ENCODE data around the gene NBAS. TPM values are rescaled to one million over a fixed set of nuclear protein-coding genes. Genes with fewer than 3 reads are reported as not detected.

Gene NBAS
- total and polyA plus RNA-seq, 2 of the 4 experiments (the other 2 are of a cell fraction), result 22.3 to 105 TPM

DNA sequence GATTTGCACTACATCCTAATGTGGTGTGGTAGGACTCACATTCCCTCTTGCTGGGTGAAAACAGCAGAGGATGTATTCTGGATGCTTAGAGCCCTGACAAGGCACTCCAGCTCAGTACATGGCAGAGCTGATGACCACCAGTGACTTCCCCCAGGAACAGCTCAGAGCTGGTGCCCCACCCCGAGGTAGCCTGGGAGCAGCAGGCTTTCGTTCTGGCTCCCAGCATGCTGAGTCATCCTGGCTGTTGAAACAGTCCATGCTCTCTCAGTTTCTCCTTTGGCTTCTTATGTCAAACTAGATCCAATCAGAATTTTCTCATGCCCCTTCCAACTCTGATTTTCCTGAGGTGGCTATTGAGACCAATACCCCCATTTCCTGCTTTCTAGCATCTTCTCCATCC lies 438.2 kb downstream of the NBAS start:
- CTCF ChIA-PET, result no interaction called here
- dilution Hi-C loops (cut with HindIII; ENCODE audit: low sequenced_read_pairs, unreplicated experiment), result no loop called here

More for the DNA sequence above, 438.2 kb downstream of the NBAS start:
- H3K9me3 ChIP-seq (ENCODE audit: control insufficient read depth, insufficient read depth, low read length), result no peaks in the 10 kb centered on the region
- H3K36me3 ChIP-seq (ENCODE audit: control insufficient read depth, insufficient read depth, low read length), result no peaks in the 10 kb centered on the region
- no peak overlapping the region for H4K91ac ChIP-seq (ENCODE audit: insufficient read depth, low read depth, low read length)
- no peak overlapping the region for H2AK5ac ChIP-seq (ENCODE audit: low read depth, low read length)
- in situ Hi-C loops (cut with MboI; ENCODE audit: low sequenced_read_pairs) (no loop called here), intact Hi-C loops (cut with micrococcal nuclease) (no loop called here)
- no peak overlapping the region for H4K5ac ChIP-seq (ENCODE audit: low read depth, low read length)
- no peak overlapping the region for H3K18ac ChIP-seq (ENCODE audit: low read depth, low read length)
- H4K20me1 ChIP-seq (ENCODE audit: insufficient read depth, low read length), result no peaks in the 10 kb centered on the region
- H3K27ac ChIP-seq (ENCODE audit: insufficient read depth, low read length), result no peak overlapping the region
- no peak overlapping the region for H3K4me3 ChIP-seq (ENCODE audit: insufficient read depth, low read depth, low read length)
- DNase-seq (peak; percentile 29), ATAC-seq (ENCODE audit: low read depth) (peak; percentile 73)
- no peak overlapping the region for H2AK9ac ChIP-seq (replicated peaks; ENCODE audit: low read depth, low read length, poor library complexity)
- no peak overlapping the region for H2BK15ac ChIP-seq (ENCODE audit: low read depth, low read length)
- H4K8ac ChIP-seq (ENCODE audit: low read depth in 2 of 2, low read length in 2 of 2), result no peak overlapping the region
- POLR2A ChIA-PET (ENCODE audit: unreplicated experiment), result no interaction called here
- no peaks in the 10 kb centered on the region for H3K4me1 ChIP-seq (ENCODE audit: control insufficient read depth, insufficient read depth, low read length)
- no peak overlapping the region for H3K4me2 ChIP-seq (ENCODE audit: low read depth, low read length)
- H2BK20ac ChIP-seq (ENCODE audit: low read depth, low read length), result no peak overlapping the region
- H3K79me1 ChIP-seq (ENCODE audit: low read depth in 1 of 2, low read length in 2 of 2), result no peaks in the 10 kb centered on the region
- no peak overlapping the region for H3K23ac ChIP-seq (ENCODE audit: low read depth, low read length)
- H2BK5ac ChIP-seq (ENCODE audit: low read depth, low read length, poor library complexity, severe bottlenecking), result no peak overlapping the region
- no CpG with 5 or more reads among the region's 2 CpGs for WGBS, 2 experiments (ENCODE audit: extremely low coverage in 2 of 2, insufficient read length in 1 of 2)
- no peak overlapping the region for H3K14ac ChIP-seq (replicated peaks; ENCODE audit: low read depth, low read length)
- no peak overlapping the region for H3K56ac ChIP-seq (ENCODE audit: extremely low read depth, insufficient read depth, low read length)
- H3K9me1 ChIP-seq (ENCODE audit: insufficient read depth, low read length), result no peaks in the 10 kb centered on the region
- no peak overlapping the region for H2BK120ac ChIP-seq (ENCODE audit: low read depth, low read length)
- H3K4ac ChIP-seq (ENCODE audit: low read depth, low read length), result no peak overlapping the region
- TF ChIP-seq SMC3 (IDR thresholded peaks at IDR 0.05; ENCODE audit: low read depth, low read length) (no peak), CEBPB (IDR thresholded peaks at IDR 0.05; ENCODE audit: low read depth, low read length) (no peak), NFE2L2 (IDR thresholded peaks at IDR 0.05; ENCODE audit: low read depth, low read length) (peak; percentile 77)
- TF ChIP-seq, protein P1, sequence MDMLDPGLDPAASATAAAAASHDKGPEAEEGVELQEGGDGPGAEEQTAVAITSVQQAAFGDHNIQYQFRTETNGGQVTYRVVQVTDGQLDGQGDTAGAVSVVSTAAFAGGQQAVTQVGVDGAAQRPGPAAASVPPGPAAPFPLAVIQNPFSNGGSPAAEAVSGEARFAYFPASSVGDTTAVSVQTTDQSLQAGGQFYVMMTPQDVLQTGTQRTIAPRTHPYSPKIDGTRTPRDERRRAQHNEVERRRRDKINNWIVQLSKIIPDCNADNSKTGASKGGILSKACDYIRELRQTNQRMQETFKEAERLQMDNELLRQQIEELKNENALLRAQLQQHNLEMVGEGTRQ (IDR thresholded peaks at IDR 0.05; ENCODE audit: low read depth, low read length), result no peak
- no peak overlapping the region for H3K9ac ChIP-seq (ENCODE audit: low read depth, low read length)
- H3K27me3 ChIP-seq (ENCODE audit: control insufficient read depth, insufficient read depth, low read length), result no peaks in the 10 kb centered on the region
- BruUV-seq (replicated peaks), result no TSS peak
- H2AFZ ChIP-seq (replicated peaks; ENCODE audit: low read length, poor library complexity), result peak overlapping the region; percentile 12

Data from IMR-90 (cell line).